ENCODE measurements around the gene ATP6AP1. TPM values are rescaled to one million over a fixed set of nuclear protein-coding genes. Genes with fewer than 3 reads are reported as not detected.

The ATP6AP1 gene
- total RNA-seq, 2 experiments from 2014 or later = 21.3 to 22.5 TPM

- Mint-ChIP-seq H3K9me3 (no peaks in the 10 kb centered on the region), H3K4me3 (no peak overlapping the region), H3K27ac (no peak overlapping the region), H3K4me1 (ENCODE audit: low read depth) (peaks cover 3% of the 10 kb centered on the region), H3K36me3 (ENCODE audit: low read depth) (peaks cover 2% of the 10 kb centered on the region), H3K27me3 (no peaks in the 10 kb centered on the region)
- intact Hi-C loops (cut with micrococcal nuclease) = no loop called here
- ChIA-PET POLR2A (interaction anchor here (1.3 to 2.7 kb wide), 2 partner anchors 12 to 65 kb away, joined by 3 to 9 read pairs; no protein-coding TSS in a partner anchor), CTCF (no interaction called here)
- no peak for TF ChIP-seq CTCF (IDR thresholded peaks at IDR 0.05)
- no peak for ATAC-seq
- DNase-seq = no peak
These were observed 36.4 kb downstream of the ATP6AP1 start for GRCh38 chrX:154464806-154465365.

GRCh38 chrX:154465601-154466000, 37.1 kb downstream of the ATP6AP1 start:
- intact Hi-C loops (cut with micrococcal nuclease) = no loop called here
- ChIA-PET CTCF (no interaction called here), POLR2A (interaction anchor here (1.3 to 2.7 kb wide), 2 partner anchors 11 to 66 kb away, joined by 3 to 9 read pairs; no protein-coding TSS in a partner anchor)
- no peak overlapping the region for H3K4me3 Mint-ChIP-seq
- H3K4me1 Mint-ChIP-seq (ENCODE audit: low read depth) = peaks cover 3% of the 10 kb centered on the region
- H3K27ac Mint-ChIP-seq = no peak overlapping the region
- no peak for ATAC-seq
- DNase-seq = no peak
- H3K27me3 Mint-ChIP-seq = no peaks in the 10 kb centered on the region
- H3K9me3 Mint-ChIP-seq = no peaks in the 10 kb centered on the region
- no peak for TF ChIP-seq CTCF (IDR thresholded peaks at IDR 0.05)
- H3K36me3 Mint-ChIP-seq (ENCODE audit: low read depth) = peaks cover 2% of the 10 kb centered on the region

GRCh38 chrX:154466036-154466435, 37.6 kb downstream of the ATP6AP1 start:
- H3K9me3 Mint-ChIP-seq = no peaks in the 10 kb centered on the region
- H3K27me3 Mint-ChIP-seq = no peaks in the 10 kb centered on the region
- ChIA-PET POLR2A (interaction anchor here (1.3 kb wide), 1 partner anchor 11 kb away, joined by 3 read pairs; no protein-coding TSS in a partner anchor), CTCF (no interaction called here)
- intact Hi-C loops (cut with micrococcal nuclease) = no loop called here
- no peak overlapping the region for H3K27ac Mint-ChIP-seq
- ATAC-seq = no peak
- H3K4me1 Mint-ChIP-seq (ENCODE audit: low read depth) = peaks cover 3% of the 10 kb centered on the region
- TF ChIP-seq CTCF (IDR thresholded peaks at IDR 0.05) = no peak
- DNase-seq = no peak
- peaks cover under 1% of the 10 kb centered on the region for H3K36me3 Mint-ChIP-seq (ENCODE audit: low read depth)
- H3K4me3 Mint-ChIP-seq = no peak overlapping the region

- Mint-ChIP-seq H3K4me1 (ENCODE audit: low read depth) (no peaks in the 10 kb centered on the region), H3K27me3 (no peaks in the 10 kb centered on the region), H3K9me3 (no peaks in the 10 kb centered on the region), H3K4me3 (no peak overlapping the region), H3K27ac (no peak overlapping the region), H3K36me3 (ENCODE audit: low read depth) (no peaks in the 10 kb centered on the region)
- no peak for TF ChIP-seq CTCF (IDR thresholded peaks at IDR 0.05)
- intact Hi-C loops (cut with micrococcal nuclease) = no loop called here
- POLR2A ChIA-PET = interaction anchor here (0.9 kb wide), 1 partner anchor 23 kb away, joined by 3 read pairs; no protein-coding TSS in a partner anchor
- ATAC-seq = no peak
- CTCF ChIA-PET = no interaction called here
- no peak for DNase-seq
These were observed 38.4 kb downstream of the ATP6AP1 start for GRCh38 chrX:154466907-154467306.

GRCh38 chrX:154467556-154467955, 39.1 kb downstream of the ATP6AP1 start:
- Mint-ChIP-seq H3K4me3 (no peak overlapping the region), H3K9me3 (no peaks in the 10 kb centered on the region), H3K4me1 (ENCODE audit: low read depth) (no peaks in the 10 kb centered on the region), H3K36me3 (ENCODE audit: low read depth) (no peaks in the 10 kb centered on the region), H3K27ac (no peak overlapping the region), H3K27me3 (no peaks in the 10 kb centered on the region)
- TF ChIP-seq CTCF (IDR thresholded peaks at IDR 0.05) = no peak
- ChIA-PET POLR2A (interaction anchor here (0.9 kb wide), 1 partner anchor 22 kb away, joined by 3 read pairs; no protein-coding TSS in a partner anchor), CTCF (no interaction called here)
- ATAC-seq (no peak), DNase-seq (no peak)
- intact Hi-C loops (cut with micrococcal nuclease) = no loop called here
